ENCODE results near the gene MISP.

MISP gene

GRCh38 chr19:791567-792305, 40.8 kb downstream of the MISP start:
- no peaks in the 10 kb centered on the region for H3K27me3 ChIP-seq (ENCODE audit: control insufficient read depth in 1 of 2, insufficient read depth in 2 of 2, low read length in 2 of 2)
- no peaks in the 10 kb centered on the region for H3K9me3 ChIP-seq (ENCODE audit: control insufficient read depth in 2 of 2, low read length in 2 of 2)
- no peak overlapping the region for H3K4me3 ChIP-seq (ENCODE audit: low read length in 2 of 2)
- no peaks in the 10 kb centered on the region for H3K36me3 ChIP-seq (ENCODE audit: control insufficient read depth in 2 of 2, insufficient read depth in 2 of 2, low read length in 2 of 2)
- H3K27ac ChIP-seq (ENCODE audit: low read length): no peak overlapping the region
- H3K4me1 ChIP-seq (ENCODE audit: control insufficient read depth, insufficient read depth, low read length): peaks cover 14% of the 10 kb centered on the region
- no peak overlapping the region for H3K9ac ChIP-seq (ENCODE audit: low read length in 2 of 2)

- Histone ChIP-seq H3K27me3 (ENCODE audit: control insufficient read depth in 1 of 2, insufficient read depth in 2 of 2, low read length in 2 of 2) (no peaks in the 10 kb centered on the region), H3K36me3 (ENCODE audit: control insufficient read depth in 2 of 2, insufficient read depth in 2 of 2, low read length in 2 of 2) (no peaks in the 10 kb centered on the region), H3K27ac (ENCODE audit: low read length) (no peak overlapping the region), H3K9me3 (ENCODE audit: control insufficient read depth in 2 of 2, low read length in 2 of 2) (no peaks in the 10 kb centered on the region), H3K4me1 (ENCODE audit: control insufficient read depth, insufficient read depth, low read length) (peaks cover 14% of the 10 kb centered on the region), H3K9ac (ENCODE audit: low read length in 2 of 2) (no peak overlapping the region), H3K4me3 (ENCODE audit: low read length in 2 of 2) (no peak overlapping the region)
These were observed 41.5 kb downstream of the MISP start for GRCh38 chr19:792306-792885.

GRCh38 chr19:793806-794205, 42.9 kb downstream of the MISP start:
- H3K4me1 ChIP-seq (ENCODE audit: control insufficient read depth, insufficient read depth, low read length): peaks cover 20% of the 10 kb centered on the region
- no peak overlapping the region for H3K4me3 ChIP-seq (ENCODE audit: low read length in 2 of 2)

GRCh38 chr19:795073-795611, 44.2 kb downstream of the MISP start:
- H3K36me3 ChIP-seq (ENCODE audit: control insufficient read depth in 2 of 2, insufficient read depth in 2 of 2, low read length in 2 of 2): no peaks in the 10 kb centered on the region
- H3K4me3 ChIP-seq (ENCODE audit: low read length in 2 of 2): no peak overlapping the region
- H3K9ac ChIP-seq (ENCODE audit: low read length in 2 of 2): no peak overlapping the region
- no peaks in the 10 kb centered on the region for H3K9me3 ChIP-seq (ENCODE audit: control insufficient read depth in 2 of 2, low read length in 2 of 2)
- H3K4me1 ChIP-seq (ENCODE audit: control insufficient read depth, insufficient read depth, low read length): peaks cover 32% of the 10 kb centered on the region
- no peaks in the 10 kb centered on the region for H3K27me3 ChIP-seq (ENCODE audit: control insufficient read depth in 1 of 2, insufficient read depth in 2 of 2, low read length in 2 of 2)
- H3K27ac ChIP-seq (ENCODE audit: low read length): no peak overlapping the region

More at GRCh38 chr19:793806-794205, 42.9 kb downstream of the MISP start:
- Histone ChIP-seq H3K9ac (ENCODE audit: low read length in 2 of 2) (no peak overlapping the region), H3K36me3 (ENCODE audit: control insufficient read depth in 2 of 2, insufficient read depth in 2 of 2, low read length in 2 of 2) (no peaks in the 10 kb centered on the region), H3K27me3 (ENCODE audit: control insufficient read depth in 1 of 2, insufficient read depth in 2 of 2, low read length in 2 of 2) (no peaks in the 10 kb centered on the region), H3K27ac (ENCODE audit: low read length) (no peak overlapping the region), H3K9me3 (ENCODE audit: control insufficient read depth in 2 of 2, low read length in 2 of 2) (no peaks in the 10 kb centered on the region)

GRCh38 chr19:795691-796581, 45.0 kb downstream of the MISP start:
- Histone ChIP-seq H3K27me3 (ENCODE audit: control insufficient read depth in 1 of 2, insufficient read depth in 2 of 2, low read length in 2 of 2) (no peaks in the 10 kb centered on the region), H3K36me3 (ENCODE audit: control insufficient read depth in 2 of 2, insufficient read depth in 2 of 2, low read length in 2 of 2) (peaks cover 0 to 2% of the 10 kb centered on the region in 2 donors), H3K9me3 (ENCODE audit: control insufficient read depth in 2 of 2, low read length in 2 of 2) (no peaks in the 10 kb centered on the region), H3K27ac (ENCODE audit: low read length) (no peak overlapping the region), H3K9ac (ENCODE audit: low read length in 2 of 2) (peak overlapping the region in 1 of 2 donors; percentile 86), H3K4me3 (ENCODE audit: low read length in 2 of 2) (peak overlapping the region; percentile 76 to 85), H3K4me1 (ENCODE audit: control insufficient read depth, insufficient read depth, low read length) (peaks cover 40% of the 10 kb centered on the region)

GRCh38 chr19:796692-797527, 46.0 kb downstream of the MISP start, which contains the start of gene PTBP1:
TSS of gene PTBP1 (plus strand) at chr19:797452. CDS start at chr19:797498, 46 bp downstream.
- no peaks in the 10 kb centered on the region for H3K9me3 ChIP-seq (ENCODE audit: control insufficient read depth in 2 of 2, low read length in 2 of 2)
- H3K4me1 ChIP-seq (ENCODE audit: control insufficient read depth, insufficient read depth, low read length): peaks cover 49% of the 10 kb centered on the region
- H3K27ac ChIP-seq (ENCODE audit: low read length): peak within 1 kb of the TSS; percentile 64
- peak within 1 kb of the TSS; percentile 73 to 86 for H3K9ac ChIP-seq (ENCODE audit: low read length in 2 of 2)
- no peaks in the 10 kb centered on the region for H3K27me3 ChIP-seq (ENCODE audit: control insufficient read depth in 1 of 2, insufficient read depth in 2 of 2, low read length in 2 of 2)
- peak within 1 kb of the TSS; percentile 81 to 85 for H3K4me3 ChIP-seq (ENCODE audit: low read length in 2 of 2)
- peaks cover 0 to 2% of the 10 kb centered on the region in 2 donors for H3K36me3 ChIP-seq (ENCODE audit: control insufficient read depth in 2 of 2, insufficient read depth in 2 of 2, low read length in 2 of 2)

GRCh38 chr19:797528-798414, 46.9 kb downstream of the MISP start:
- H3K4me1 ChIP-seq (ENCODE audit: control insufficient read depth, insufficient read depth, low read length): peaks cover 58% of the 10 kb centered on the region
- no peaks in the 10 kb centered on the region for H3K9me3 ChIP-seq (ENCODE audit: control insufficient read depth in 2 of 2, low read length in 2 of 2)
- peak overlapping the region; percentile 73 to 76 for H3K9ac ChIP-seq (ENCODE audit: low read length in 2 of 2)

GRCh38 chr19:798415-799075, 47.6 kb downstream of the MISP start:
- Histone ChIP-seq H3K27ac (ENCODE audit: low read length) (peak overlapping the region; percentile 58), H3K9ac (ENCODE audit: low read length in 2 of 2) (peak overlapping the region; percentile 68 to 73), H3K4me3 (ENCODE audit: low read length in 2 of 2) (peak overlapping the region; percentile 81 to 82), H3K36me3 (ENCODE audit: control insufficient read depth in 2 of 2, insufficient read depth in 2 of 2, low read length in 2 of 2) (peaks cover 1 to 2% of the 10 kb centered on the region in 2 donors), H3K4me1 (ENCODE audit: control insufficient read depth, insufficient read depth, low read length) (peaks cover 66% of the 10 kb centered on the region), H3K9me3 (ENCODE audit: control insufficient read depth in 2 of 2, low read length in 2 of 2) (no peaks in the 10 kb centered on the region), H3K27me3 (ENCODE audit: control insufficient read depth in 1 of 2, insufficient read depth in 2 of 2, low read length in 2 of 2) (no peaks in the 10 kb centered on the region)

More at GRCh38 chr19:797528-798414, 46.9 kb downstream of the MISP start:
- H3K36me3 ChIP-seq (ENCODE audit: control insufficient read depth in 2 of 2, insufficient read depth in 2 of 2, low read length in 2 of 2): peaks cover 0 to 2% of the 10 kb centered on the region in 2 donors
- peak overlapping the region; percentile 81 to 82 for H3K4me3 ChIP-seq (ENCODE audit: low read length in 2 of 2)
- H3K27me3 ChIP-seq (ENCODE audit: control insufficient read depth in 1 of 2, insufficient read depth in 2 of 2, low read length in 2 of 2): no peaks in the 10 kb centered on the region
- H3K27ac ChIP-seq (ENCODE audit: low read length): peak overlapping the region; percentile 64
